Measurements from ENCODE around the gene GMPR. TPM values are rescaled to one million over a fixed set of nuclear protein-coding genes. Genes with fewer than 3 reads are reported as not detected.
A peak's percentile ranks its signal among the peaks of the same experiment; 100 is the strongest.

Gene GMPR
- polyA plus RNA-seq, 1 donor (not counting 4 experiments of a cell fraction or from before 2014, with no cell fraction given): 0.50 TPM

DNA sequence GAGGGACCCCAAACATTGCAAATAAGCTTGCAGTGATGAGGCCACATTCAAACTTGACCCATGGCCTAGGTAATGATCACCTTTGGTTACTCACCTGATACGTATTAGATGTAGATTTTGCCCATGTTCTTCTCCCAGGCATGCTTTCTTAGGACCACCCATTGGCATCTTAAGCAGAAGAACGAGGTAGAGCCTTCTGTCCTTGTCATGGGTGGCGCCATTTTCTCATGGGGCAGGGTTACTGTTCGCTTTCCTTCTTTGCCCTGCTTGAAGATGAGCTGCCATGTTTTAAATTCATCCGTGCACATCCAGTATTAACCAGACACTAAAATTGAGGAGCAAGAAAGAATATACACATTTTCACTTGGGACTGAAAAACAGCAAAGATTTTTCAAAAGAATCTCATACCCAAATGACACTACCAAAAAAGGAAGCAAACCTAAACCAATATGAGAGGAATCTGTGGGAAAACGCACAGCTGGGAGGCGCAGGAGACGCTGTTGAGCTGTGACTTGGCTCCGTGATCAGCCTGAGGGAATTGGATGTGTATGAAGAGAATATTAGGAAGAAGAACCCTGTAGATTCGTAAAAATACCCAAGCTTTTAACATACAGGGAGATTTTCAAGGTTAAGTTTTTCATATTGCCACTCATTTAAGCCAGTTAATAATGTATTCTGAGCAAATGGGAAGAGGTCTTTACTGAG, 36.6 kb downstream of the GMPR start:
- H3K27ac ChIP-seq (ENCODE audit: control insufficient read depth, insufficient read depth, low read length): no peak overlapping the region
- FAIRE-seq (no peak), DNase-seq (ENCODE audit: low read depth, low spot score) (no peak)
- peaks cover 15% of the 10 kb centered on the region for H3K4me1 ChIP-seq (ENCODE audit: control insufficient read depth, extremely low read depth, insufficient read depth, low read length)
- H3K27me3 ChIP-seq (ENCODE audit: control insufficient read depth, extremely low read depth, insufficient read depth, low read length): no peaks in the 10 kb centered on the region
- H3K36me3 ChIP-seq (ENCODE audit: control insufficient read depth in 2 of 2, extremely low read depth in 1 of 2, insufficient read depth in 2 of 2, low read length in 2 of 2): no peaks in the 10 kb centered on the region
- H2AFZ ChIP-seq (ENCODE audit: control insufficient read depth, low read length): no peak overlapping the region
- H3K4me2 ChIP-seq (ENCODE audit: control insufficient read depth, extremely low read depth, insufficient read depth, low read depth, low read length): no peak overlapping the region
- no peaks in the 10 kb centered on the region for H3K9me1 ChIP-seq (ENCODE audit: control insufficient read depth, extremely low read depth, insufficient read depth, low read length)
- dilution Hi-C loops (cut with MboI; ENCODE audit: extremely low pct_ligation_motif_present, low sequenced_read_pairs): no loop called here
- no peak overlapping the region for H3K4me3 ChIP-seq (ENCODE audit: control insufficient read depth in 2 of 3, extremely low read depth in 1 of 3, insufficient read depth in 2 of 3, low read depth in 1 of 3, low read length in 3 of 3)
- no peaks in the 10 kb centered on the region for H3K79me2 ChIP-seq (ENCODE audit: control insufficient read depth, insufficient read depth, low read length)
- no peaks in the 10 kb centered on the region for H3K9me3 ChIP-seq (ENCODE audit: control insufficient read depth, low read depth, low read length)
- no peak overlapping the region for H3K9ac ChIP-seq (ENCODE audit: control insufficient read depth, extremely low read depth, insufficient read depth, low read length)
- TF ChIP-seq, protein P1, sequence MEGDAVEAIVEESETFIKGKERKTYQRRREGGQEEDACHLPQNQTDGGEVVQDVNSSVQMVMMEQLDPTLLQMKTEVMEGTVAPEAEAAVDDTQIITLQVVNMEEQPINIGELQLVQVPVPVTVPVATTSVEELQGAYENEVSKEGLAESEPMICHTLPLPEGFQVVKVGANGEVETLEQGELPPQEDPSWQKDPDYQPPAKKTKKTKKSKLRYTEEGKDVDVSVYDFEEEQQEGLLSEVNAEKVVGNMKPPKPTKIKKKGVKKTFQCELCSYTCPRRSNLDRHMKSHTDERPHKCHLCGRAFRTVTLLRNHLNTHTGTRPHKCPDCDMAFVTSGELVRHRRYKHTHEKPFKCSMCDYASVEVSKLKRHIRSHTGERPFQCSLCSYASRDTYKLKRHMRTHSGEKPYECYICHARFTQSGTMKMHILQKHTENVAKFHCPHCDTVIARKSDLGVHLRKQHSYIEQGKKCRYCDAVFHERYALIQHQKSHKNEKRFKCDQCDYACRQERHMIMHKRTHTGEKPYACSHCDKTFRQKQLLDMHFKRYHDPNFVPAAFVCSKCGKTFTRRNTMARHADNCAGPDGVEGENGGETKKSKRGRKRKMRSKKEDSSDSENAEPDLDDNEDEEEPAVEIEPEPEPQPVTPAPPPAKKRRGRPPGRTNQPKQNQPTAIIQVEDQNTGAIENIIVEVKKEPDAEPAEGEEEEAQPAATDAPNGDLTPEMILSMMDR (optimal IDR thresholded peaks at IDR 0.05 in 1 of 3, IDR thresholded peaks at IDR 0.05 in 1 of 3, conservative IDR thresholded peaks at IDR 0.05 in 1 of 3; ENCODE audit: extremely low read depth in 1 of 3, insufficient read depth in 2 of 3, low read length in 3 of 3): no peak
- TF ChIP-seq EZH2 (IDR thresholded peaks at IDR 0.05; ENCODE audit: low read length): no peak
- no peaks in the 10 kb centered on the region for H4K20me1 ChIP-seq (ENCODE audit: control insufficient read depth, extremely low read depth, insufficient read depth, low read length)

DNA sequence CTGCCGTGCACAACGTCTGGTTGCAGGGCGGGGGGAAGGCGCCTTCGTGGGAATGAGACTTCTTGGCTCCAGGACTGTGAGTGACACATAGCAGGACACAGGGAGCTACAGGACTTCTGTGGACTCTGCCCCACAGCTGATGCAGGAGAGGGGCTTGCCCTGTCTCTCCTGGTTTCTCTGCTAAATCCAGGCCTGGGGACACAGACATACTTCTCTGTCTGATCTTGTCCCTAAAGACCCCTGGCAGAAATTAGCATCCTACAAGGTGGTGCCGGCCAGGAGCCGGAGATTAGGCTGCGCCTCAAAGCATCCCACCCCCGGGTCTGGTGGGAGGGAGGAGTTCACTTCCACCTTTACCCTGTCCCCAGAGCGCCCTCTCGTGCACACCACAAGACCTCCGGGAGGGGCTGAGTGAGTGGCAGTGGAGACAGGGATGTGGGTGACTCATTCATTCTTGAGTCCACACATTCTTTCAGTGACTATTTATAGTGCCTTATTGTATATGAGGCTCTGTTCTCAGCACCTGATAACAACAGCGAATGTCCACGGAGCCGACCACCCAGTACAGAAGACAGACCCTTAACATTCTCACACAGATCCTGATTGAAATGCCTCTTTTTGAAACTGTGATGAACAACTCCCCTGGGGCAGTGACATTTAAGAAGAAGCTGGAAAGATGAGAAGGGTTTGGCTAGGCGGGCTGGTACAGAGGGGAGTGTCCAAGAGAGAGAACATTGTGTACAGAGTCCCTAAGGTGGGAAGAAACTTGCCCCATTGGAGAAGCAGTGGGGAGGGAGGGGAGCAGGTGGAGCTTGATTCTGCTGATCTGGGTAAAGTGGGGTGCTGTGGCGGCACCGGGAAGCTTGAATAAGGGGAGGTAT, 39.0 kb downstream of the GMPR start:
- no peaks in the 10 kb centered on the region for H3K27me3 ChIP-seq (ENCODE audit: control insufficient read depth, extremely low read depth, insufficient read depth, low read length)
- peak overlapping the region; percentile 74 for H3K4me2 ChIP-seq (ENCODE audit: control insufficient read depth, extremely low read depth, insufficient read depth, low read depth, low read length)
- H3K4me3 ChIP-seq (ENCODE audit: control insufficient read depth in 2 of 3, extremely low read depth in 1 of 3, insufficient read depth in 2 of 3, low read depth in 1 of 3, low read length in 3 of 3): peak overlapping the region in 1 of 3 experiments; percentile 4
- TF ChIP-seq, protein P1 (optimal IDR thresholded peaks at IDR 0.05 in 1 of 3, IDR thresholded peaks at IDR 0.05 in 1 of 3, conservative IDR thresholded peaks at IDR 0.05 in 1 of 3; ENCODE audit: extremely low read depth in 1 of 3, insufficient read depth in 2 of 3, low read length in 3 of 3): peak; percentile 60 to 88 (median 74)
- TF ChIP-seq EZH2 (IDR thresholded peaks at IDR 0.05; ENCODE audit: low read length): no peak
- H4K20me1 ChIP-seq (ENCODE audit: control insufficient read depth, extremely low read depth, insufficient read depth, low read length): no peaks in the 10 kb centered on the region
- peak overlapping the region; percentile 53 for H2AFZ ChIP-seq (ENCODE audit: control insufficient read depth, low read length)
- no peaks in the 10 kb centered on the region for H3K9me1 ChIP-seq (ENCODE audit: control insufficient read depth, extremely low read depth, insufficient read depth, low read length)
- H3K36me3 ChIP-seq (ENCODE audit: control insufficient read depth in 2 of 2, extremely low read depth in 1 of 2, insufficient read depth in 2 of 2, low read length in 2 of 2): no peaks in the 10 kb centered on the region
- no peaks in the 10 kb centered on the region for H3K79me2 ChIP-seq (ENCODE audit: control insufficient read depth, insufficient read depth, low read length)
- no peaks in the 10 kb centered on the region for H3K9me3 ChIP-seq (ENCODE audit: control insufficient read depth, low read depth, low read length)
- FAIRE-seq: peak; percentile 88
- peak; percentile 52 for DNase-seq (ENCODE audit: low read depth, low spot score)
- dilution Hi-C loops (cut with MboI; ENCODE audit: extremely low pct_ligation_motif_present, low sequenced_read_pairs): no loop called here
- H3K9ac ChIP-seq (ENCODE audit: control insufficient read depth, extremely low read depth, insufficient read depth, low read length): no peak overlapping the region
- no peak overlapping the region for H3K27ac ChIP-seq (ENCODE audit: control insufficient read depth, insufficient read depth, low read length)
- peaks cover 15% of the 10 kb centered on the region for H3K4me1 ChIP-seq (ENCODE audit: control insufficient read depth, extremely low read depth, insufficient read depth, low read length)

Measured in keratinocyte (primary cell).